NT2/D1 (cell line): ENCODE data around the gene TLX3.

Experiments
- SUZ12 ChIP-seq: IDR thresholded peaks from 2 replicates; pipeline ENCODE4 v1.6.1; 2011; ENCODE audit not compliant: insufficient read length, insufficient read depth; ENCODE audit errors: extremely low read depth
- ZNF274 ChIP-seq: IDR thresholded peaks from 2 replicates; pipeline ENCODE4 v1.6.1; 2011; ENCODE audit warnings: mild to moderate bottlenecking, low read depth, low read length

DNA sequence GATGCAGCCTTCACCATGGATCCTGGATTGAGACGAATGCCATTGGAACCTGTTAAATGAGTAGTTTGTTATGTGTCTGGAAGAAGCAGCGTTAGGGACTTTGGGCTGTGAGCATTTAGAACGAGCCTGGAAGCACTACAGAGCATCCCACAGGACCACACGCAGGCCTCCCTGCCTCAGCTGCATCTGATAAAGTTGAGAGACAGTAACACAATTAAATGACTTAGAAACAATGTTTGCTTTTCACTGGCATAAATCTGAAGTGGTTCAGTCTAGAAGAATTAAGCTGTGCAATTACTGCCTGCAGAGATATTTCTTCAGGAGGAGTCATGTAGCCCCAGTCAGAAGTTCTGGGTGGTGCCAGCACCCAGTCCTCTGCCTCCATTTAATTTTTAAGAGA, 9.8 kb upstream of the TLX3 start:
- TF ChIP-seq ZNF274 (no peak), SUZ12 (no peak)
